Heart right ventricle (tissue), 16 donors: Measurements from ENCODE around the gene ARFGAP2. TPM values are rescaled to one million over a fixed set of nuclear protein-coding genes. Genes with fewer than 3 reads are reported as not detected.

Source experiments
- ATAC-seq, 8 donors: fragments of 200-7000 bp; cut with Tn5 transposase; one replicate each; pipeline ENCODE4 v1.9.1; 2020; ENCODE audit warnings: mild to moderate bottlenecking in 8 of 8, moderate library complexity in 8 of 8, moderate number of reproducible peaks in 1 of 8
- DNase-seq, 2 donors: peaks; one replicate each; pipeline ENCODE4 v3.0.0-alpha.2; 2020
- H3K27ac ChIP-seq, 10 donors: fragments of 200-600 bp; sonication (generic) in 2 of 10; one replicate each; pipeline versions ENCODE4 v1.5.0 to v1.8.0; 2020 to 2022; ENCODE audit warnings: mild to moderate bottlenecking in 3 of 10
- H3K27me3 ChIP-seq, 7 donors: fragments of 200-600 bp; one replicate each; pipeline ENCODE4 v1.8.0; 2021 to 2022; ENCODE audit warnings: mild to moderate bottlenecking in 2 of 7
- H3K36me3 ChIP-seq, 9 donors: fragments of 200-600 bp; sonication (generic) in 1 of 9; one replicate each; pipeline versions ENCODE4 v1.5.0 to v1.8.0; 2020 to 2022; ENCODE audit warnings: mild to moderate bottlenecking in 2 of 9
- H3K4me1 ChIP-seq, 9 donors: fragments of 200-600 bp; sonication (generic) in 1 of 9; one replicate each; pipeline versions ENCODE4 v1.5.0 to v1.8.0; 2020 to 2022; ENCODE audit warnings: mild to moderate bottlenecking in 4 of 9
- H3K4me3 ChIP-seq, 10 donors: fragments of 200-600 bp; sonication (generic) in 2 of 10; one replicate each; pipeline versions ENCODE4 v1.5.0 to v1.8.0; 2020 to 2022; ENCODE audit warnings: mild to moderate bottlenecking in 7 of 10, moderate library complexity in 2 of 10
- H3K9me3 ChIP-seq, 11 donors: fragments of 200-600 bp in 10 of 11; sonication (generic) in 2 of 11; one replicate each; pipeline versions ENCODE4 v1.5.0 to v1.8.0; 2013 to 2022; ENCODE audit warnings: mild to moderate bottlenecking in 2 of 11, control low read depth in 1 of 11, moderate library complexity in 1 of 11
- CTCF ChIP-seq, 9 donors: fragments of 200-600 bp; sonication (generic) in 2 of 9; IDR thresholded peaks; one replicate each; pipeline versions ENCODE4 v1.5.0 to v1.8.0; 2021 to 2022; ENCODE audit warnings: antibody characterized with exemption in 9 of 9, mild to moderate bottlenecking in 5 of 9, moderate library complexity in 1 of 9
- WGBS, 2 donors: extraction: QIAGEN DNeasy Blood & Tissue Kit; methylation state at CpG; one replicate each; pipeline ENCODE4 v1.1.7; 2013; ENCODE audit warnings: inconsistent platforms in 1 of 2; 5-methylcytosine and 5-hydroxymethylcytosine counted together
- intact Hi-C, 10 donors: fragments of 100-400 bp; cut with DNase I; formaldehyde crosslinking; loops; one replicate each; pipeline versions ENCODE4 v1.11.1 to v1.14.2; 2022
- polyA plus RNA-seq, 2 donors: library from polyadenylated mRNA; stranded (reverse); fragments of 200-250 nt; gene quantifications; one replicate each; pipeline ENCODE4 v1.2.3, GENCODE V29; 2013
- total RNA-seq, 10 donors: library from RNA; stranded (reverse); fragmentation: NEBNext Ultra II Directional in 3 of 10; extraction: Animal tissue kit (Norgen Biotek cat#: 25700) in 3 of 10; gene quantifications; one replicate each; pipeline versions ENCODE4 v1.2.1 to v1.2.4, GENCODE V29; 2021 to 2023
- donor health status: Arrhythmogenic right ventricular cardiomyopathy.
- donor health status: ischemic (EF 13 %, LVEDD 7.1; RV severe dilation, severe dysfunction).
- donor health status: healthy with polysubstance abuse.
- donor health status: DM: no; HTN: yes; CAD: no.
- donor health status: DM: no; HTN: no; CAD: no.
- donor health status: ischemic (EF 25% LVEDD 6.9; RV normal size, moderate dysfunction).
- donor health status: ischemic (EF 25% LVEDD 5.7; RV mildly dilated, moderate dysfunction).
- donor health status: healthy.
- donor health status: DM: yes; HTN: yes; CAD: no.
- donor health status: Ischemic cardiomyopathy.
- donor health status: ischemic (EF 35%, LVEDD 5.7; RV mildly dilated, moderate dysfunction).
- donor health status: nonischemic (EF 11% LVEDD 7.7; RV severe dilation, severe dysfunction).
- donor health status: DM: yes; HTN: yes; CAD: no.
- donor health status: PGD.
- donor health status: ischemic (EF 29% LVEDD 5.4; RV normal size, mild dysfunction).
- donor health status: nonischemic (EF 23%, LVEDD 6.1; RV moderate dilation, normal function).

Gene ARFGAP2
- total and polyA plus RNA-seq, 12 donors = 47.8 to 70.2 (median 62.9) TPM

DNA sequence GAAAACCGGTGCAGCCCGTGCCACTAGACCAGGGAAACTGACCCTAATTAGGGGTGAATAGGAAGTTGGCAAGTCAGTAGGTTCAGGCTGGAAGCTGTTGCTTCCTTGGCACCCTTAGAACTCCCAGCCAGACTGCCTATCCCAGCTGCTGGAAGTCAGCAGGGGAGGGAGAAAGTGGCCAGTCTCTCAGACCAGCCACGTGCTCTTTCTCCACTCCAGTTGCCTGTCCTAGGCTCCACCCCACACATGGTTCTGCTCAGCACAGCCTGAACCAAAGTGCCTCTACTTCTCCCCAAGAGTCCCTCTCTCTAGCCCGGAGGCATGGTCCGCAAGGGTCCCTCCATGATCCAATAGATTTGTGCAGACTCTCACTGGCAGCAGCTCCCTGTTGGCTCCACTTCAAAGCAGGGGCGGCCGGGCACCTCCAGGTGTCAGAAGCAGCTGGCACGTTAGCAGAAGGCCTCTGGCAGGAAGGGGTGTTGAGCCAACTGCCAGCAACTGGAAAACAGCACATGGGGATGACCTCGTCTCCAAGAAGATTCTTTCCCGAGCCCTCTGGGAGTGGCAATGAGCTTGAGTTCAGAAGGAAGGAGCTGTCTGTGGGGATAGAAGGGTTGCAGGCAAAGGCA, 27.7 kb downstream of the ARFGAP2 start:
- no peak for TF ChIP-seq CTCF (IDR thresholded peaks at IDR 0.05)
- intact Hi-C loops = no loop called here
- no peaks in the 10 kb centered on the region for H3K27me3 ChIP-seq
- no peaks in the 10 kb centered on the region for H3K36me3 ChIP-seq
- no peak overlapping the region for H3K4me3 ChIP-seq
- DNase-seq = no peak
- ATAC-seq = peak; percentile 54 to 75 (median 65)
- WGBS, 2 donors = 48 to 54% methylated on average over 10 of the region's 10 CpGs
- H3K27ac ChIP-seq = peak overlapping the region in 2 of 10 donors; percentile 4 to 15
- no peaks in the 10 kb centered on the region for H3K9me3 ChIP-seq
- H3K4me1 ChIP-seq = peaks cover 4 to 34% (median 18%) of the 10 kb centered on the region in 9 donors

DNA sequence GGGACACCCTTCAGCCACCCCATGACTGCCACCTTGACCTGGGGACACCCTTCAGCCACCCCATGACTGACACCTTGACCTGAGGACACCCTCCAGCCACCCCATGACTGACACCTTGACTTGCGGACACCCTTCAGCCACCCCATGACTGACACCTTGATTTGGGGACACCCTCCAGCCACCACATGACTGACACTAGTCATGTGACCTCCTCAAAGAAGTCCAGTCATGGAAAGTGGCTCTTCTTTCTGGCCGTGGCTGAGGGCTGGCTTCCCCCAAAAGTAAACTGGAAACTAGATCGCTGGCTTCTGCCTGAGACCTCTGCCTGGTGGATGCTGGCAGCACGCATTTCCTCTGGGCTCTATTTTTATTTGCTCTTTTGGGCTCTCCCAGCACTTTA, 28.4 kb downstream of the ARFGAP2 start:
- no peak for TF ChIP-seq CTCF (IDR thresholded peaks at IDR 0.05)
- Histone ChIP-seq H3K27ac (no peak overlapping the region), H3K36me3 (no peaks in the 10 kb centered on the region), H3K4me1 (peaks cover under 1 to 33% (median 16%) of the 10 kb centered on the region in 9 donors), H3K27me3 (no peaks in the 10 kb centered on the region), H3K9me3 (no peaks in the 10 kb centered on the region), H3K4me3 (no peak overlapping the region)
- intact Hi-C loops = no loop called here
- 85% methylated on average over 4 of the region's 4 CpGs for WGBS, 2 donors
- ATAC-seq (no peak), DNase-seq (no peak)

GRCh38 chr11:47147681-47148080, 29.0 kb downstream of the ARFGAP2 start:
- DNase-seq = no peak
- peaks cover 0 to 33% (median 16%) of the 10 kb centered on the region in 9 donors for H3K4me1 ChIP-seq
- ATAC-seq = no peak
- H3K9me3 ChIP-seq = no peaks in the 10 kb centered on the region
- intact Hi-C loops = no loop called here
- no peak overlapping the region for H3K4me3 ChIP-seq
- 96 to 97% methylated on average over 7 of the region's 7 CpGs for WGBS, 2 donors
- no peak for TF ChIP-seq CTCF (IDR thresholded peaks at IDR 0.05)
- H3K27me3 ChIP-seq = no peaks in the 10 kb centered on the region
- no peaks in the 10 kb centered on the region for H3K36me3 ChIP-seq
- H3K27ac ChIP-seq = no peak overlapping the region

DNA sequence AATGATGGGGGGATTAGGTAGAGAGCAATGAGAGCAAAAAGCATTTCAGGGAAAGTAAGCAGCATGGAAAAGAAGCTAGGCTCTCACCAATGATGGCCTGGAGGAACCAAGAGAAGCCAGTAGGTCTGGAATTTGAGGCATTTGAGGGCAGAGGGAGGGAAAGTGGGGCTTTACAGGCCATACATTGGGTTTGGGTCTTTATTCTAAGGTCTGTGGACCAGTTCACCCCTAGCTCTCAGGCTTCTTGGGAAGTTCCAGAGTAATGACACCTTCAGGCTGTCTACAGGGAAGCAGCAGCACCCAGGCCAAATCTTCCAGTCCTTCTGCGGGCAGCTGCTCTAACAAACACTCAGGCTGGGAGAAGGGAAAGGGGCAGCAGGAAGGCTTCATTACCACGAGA, 29.4 kb downstream of the ARFGAP2 start:
- no peaks in the 10 kb centered on the region for H3K27me3 ChIP-seq
- no peaks in the 10 kb centered on the region for H3K9me3 ChIP-seq
- H3K4me1 ChIP-seq = peaks cover 0 to 34% (median 15%) of the 10 kb centered on the region in 9 donors
- no peak for ATAC-seq
- no peaks in the 10 kb centered on the region for H3K36me3 ChIP-seq
- no peak for DNase-seq
- H3K4me3 ChIP-seq = no peak overlapping the region
- 89 to 91% methylated on average over 2 of the region's 2 CpGs for WGBS, 2 donors
- intact Hi-C loops = no loop called here
- TF ChIP-seq CTCF (IDR thresholded peaks at IDR 0.05) = no peak
- H3K27ac ChIP-seq = no peak overlapping the region
